Measurements from ENCODE around the gene NECTIN1. TPM values are rescaled to one million over a fixed set of nuclear protein-coding genes. Genes with fewer than 3 reads are reported as not detected.

NECTIN1 gene
- total RNA-seq, 2 experiments from 2014 or later: 5.8 to 14.3 TPM

GRCh38 chr11:119686177-119686882, 42.7 kb downstream of the NECTIN1 start:
- POLR2A ChIA-PET: interaction anchor here (0.7 kb wide), 1 partner anchor 12 kb away, joined by 4 read pairs; no protein-coding TSS in a partner anchor
- no peak for TF ChIP-seq EZH2phosphoT487 (IDR thresholded peaks at IDR 0.05; ENCODE audit: borderline replicate concordance, low read depth, low read length)
- TF ChIP-seq CTCF (conservative IDR thresholded peaks at IDR 0.05; ENCODE audit: low read length): no peak
- Histone ChIP-seq H3K4me3 (ENCODE audit: low read depth, low read length, poor library complexity, severe bottlenecking) (no peak overlapping the region), H3K4me1 (ENCODE audit: insufficient read depth, low read length, poor library complexity, severe bottlenecking) (no peaks in the 10 kb centered on the region), H2AFZ (ENCODE audit: low read length) (no peak overlapping the region), H3K27ac (ENCODE audit: low read depth, low read length, poor library complexity, severe bottlenecking) (no peak overlapping the region), H3K9me2 (ENCODE audit: insufficient read depth, low read length) (no peaks in the 10 kb centered on the region), H4K20me1 (ENCODE audit: insufficient read depth, low read length) (no peaks in the 10 kb centered on the region), H3K4me2 (ENCODE audit: low read length) (no peak overlapping the region), H3K79me2 (ENCODE audit: insufficient read depth, low read depth, low read length) (no peaks in the 10 kb centered on the region), H3K9me3 (ENCODE audit: low read length) (no peaks in the 10 kb centered on the region), H3K36me3 (ENCODE audit: insufficient read depth, low read length) (no peaks in the 10 kb centered on the region)
- no peak for DNase-seq (ENCODE audit: low spot score)
- intact Hi-C loops (cut with micrococcal nuclease; ENCODE audit: unreplicated experiment): no loop called here
- CTCF ChIA-PET (ENCODE audit: unreplicated experiment): no interaction called here
- BruUV-seq (replicated peaks): no TSS peak

- Histone ChIP-seq H3K79me2 (ENCODE audit: insufficient read depth, low read depth, low read length) (no peaks in the 10 kb centered on the region), H3K9me2 (ENCODE audit: insufficient read depth, low read length) (no peaks in the 10 kb centered on the region), H4K20me1 (ENCODE audit: insufficient read depth, low read length) (no peaks in the 10 kb centered on the region), H3K4me2 (ENCODE audit: low read length) (no peak overlapping the region), H2AFZ (ENCODE audit: low read length) (no peak overlapping the region), H3K36me3 (ENCODE audit: insufficient read depth, low read length) (no peaks in the 10 kb centered on the region), H3K27ac (ENCODE audit: low read depth, low read length, poor library complexity, severe bottlenecking) (no peak overlapping the region), H3K4me3 (ENCODE audit: low read depth, low read length, poor library complexity, severe bottlenecking) (no peak overlapping the region), H3K4me1 (ENCODE audit: insufficient read depth, low read length, poor library complexity, severe bottlenecking) (no peaks in the 10 kb centered on the region), H3K9me3 (ENCODE audit: low read length) (no peaks in the 10 kb centered on the region)
- no TSS peak for BruUV-seq (replicated peaks)
- POLR2A ChIA-PET: interaction anchor here (0.7 kb wide), 1 partner anchor 11 kb away, joined by 4 read pairs; no protein-coding TSS in a partner anchor
- intact Hi-C loops (cut with micrococcal nuclease; ENCODE audit: unreplicated experiment): no loop called here
- no peak for DNase-seq (ENCODE audit: low spot score)
- TF ChIP-seq EZH2phosphoT487 (IDR thresholded peaks at IDR 0.05; ENCODE audit: borderline replicate concordance, low read depth, low read length) (no peak), CTCF (conservative IDR thresholded peaks at IDR 0.05; ENCODE audit: low read length) (no peak)
- CTCF ChIA-PET (ENCODE audit: unreplicated experiment): no interaction called here
These were observed 43.8 kb downstream of the NECTIN1 start for GRCh38 chr11:119685111-119685746.

All from OCI-LY7 (cell line).